Measurements from ENCODE around the gene TCP11L1. TPM values are rescaled to one million over a fixed set of nuclear protein-coding genes. Genes with fewer than 3 reads are reported as not detected.

The TCP11L1 gene
- total and polyA plus RNA-seq, 9 of the 15 experiments (the other 6 are each of a cell fraction or from before 2014, with no cell fraction given), result 1.6 to 15.3 (median 5.4) TPM

GRCh38 chr11:33060271-33060670, 20.9 kb downstream of the TCP11L1 start:
- no peak overlapping the region for H2AFZ ChIP-seq (ENCODE audit: low read depth, low read length)
- H3K27ac ChIP-seq (ENCODE audit: extremely low read depth, low read depth, low read length), result no peak overlapping the region
- CTCF ChIA-PET (ENCODE audit: low intra/inter-chr PET ratio), result no interaction called here
- H4K20me1 ChIP-seq (replicated peaks; ENCODE audit: control insufficient read depth, insufficient read depth, low read length), result no peaks in the 10 kb centered on the region; the same call in 1 of the 2 replicates
- no peaks in the 10 kb centered on the region for H3K9me3 ChIP-seq (replicated peaks; ENCODE audit: control insufficient read depth, insufficient read depth, low read depth, low read length)
- H3K4me3 ChIP-seq, result no peak overlapping the region
- H3K9ac ChIP-seq (ENCODE audit: insufficient read depth in 1 of 2, low read depth in 2 of 2, low read length in 2 of 2), result no peak overlapping the region
- TF ChIP-seq KLF16 (IDR thresholded peaks at IDR 0.05), result no peak
- TF ChIP-seq EHMT2 (IDR thresholded peaks at IDR 0.05), result no peak
- no peak for TF ChIP-seq CTCF (IDR thresholded peaks at IDR 0.05 in 2 of 3, conservative IDR thresholded peaks at IDR 0.05 in 1 of 3; ENCODE audit: insufficient read depth in 2 of 3, low read depth in 1 of 3, low read length in 3 of 3)
- BruUV-seq (replicated peaks), result no TSS peak
- DNase-seq (ENCODE audit: extremely low read depth in 1 of 4, low spot score in 3 of 4) (no peak), ATAC-seq (no peak), FAIRE-seq (no peak)
- H3K79me2 ChIP-seq (ENCODE audit: control insufficient read depth, insufficient read depth, low read length), result no peaks in the 10 kb centered on the region
- 82% methylated on average over 2 of the region's 3 CpGs for WGBS (ENCODE audit: insufficient coverage, low coverage, missing lambda C conversion rate)
- no peaks in the 10 kb centered on the region for H3K27me3 ChIP-seq (ENCODE audit: control insufficient read depth in 2 of 2, insufficient read depth in 2 of 2, low read length in 2 of 2)
- H3K4me2 ChIP-seq (ENCODE audit: insufficient read depth, low read length), result no peak overlapping the region
- no peaks in the 10 kb centered on the region; a peak in 1 of 5 replicates for H3K4me1 ChIP-seq (replicated peaks in 1 of 2; ENCODE audit: control insufficient read depth in 2 of 2, insufficient read depth in 2 of 2, low read length in 2 of 2)
- H3K9me1 ChIP-seq (ENCODE audit: control insufficient read depth, insufficient read depth, low read length), result no peaks in the 10 kb centered on the region
- POLR2A ChIA-PET, result interaction anchor here (0.6 to 2.1 kb wide), 3 partner anchors 12 to 50 kb away, joined by 3 to 6 read pairs (median 3); no protein-coding TSS in a partner anchor
- in situ Hi-C loops (cut with MboI) (loop anchor here (5.0 kb wide), 1 partner anchor 103 kb away; no protein-coding TSS in a partner anchor), intact Hi-C loops (cut with micrococcal nuclease) (loop anchor here (5.0 kb wide), 1 partner anchor 178 kb away; no protein-coding TSS in a partner anchor)
- peaks cover 9% of the 10 kb centered on the region; the same call in 2 of the 3 replicates for H3K36me3 ChIP-seq (ENCODE audit: control insufficient read depth, insufficient read depth, low read length)
